Spleen (tissue), 7 donors: Measurements from ENCODE around the gene NRXN3.

ENCODE experiments used
- CTCF ChIP-seq, 11 experiments: fragments of 200-600 bp in 7 of 11; fragments of 450-650 bp in 4 of 11; sonication (generic) in 4 of 11; IDR thresholded peaks in 8 of 11; conservative IDR thresholded peaks in 3 of 11; 1 replicate in 7 of 11; 2 replicates in 4 of 11; pipeline versions ENCODE4 v1.4.0 to v1.8.0; 2016 to 2021; ENCODE audit warnings: antibody characterized with exemption in 11 of 11, inconsistent platforms in 4 of 11, mild to moderate bottlenecking in 1 of 11
- POLR2A ChIP-seq, 3 donors: fragments of 450-650 bp; IDR thresholded peaks; one replicate each; pipeline ENCODE4 v1.5.1; 2017; ENCODE audit warnings: antibody characterized with exemption in 3 of 3, mild to moderate bottlenecking in 1 of 3
- donor health status: DM: no; HTN: no; CAD: no; lungs with moderate emphysema.
- donor health status: DM: no; HTN: no; CAD: no.
- donor health status: DM: no; HTN: no; CAD: no.

- TF ChIP-seq CTCF (IDR thresholded peaks at IDR 0.05 in 8 of 11, conservative IDR thresholded peaks at IDR 0.05 in 3 of 11) = no peak
- TF ChIP-seq POLR2A (IDR thresholded peaks at IDR 0.05) = no peak
Observed at GRCh38 chr14:79837699-79838098, 1667.5 kb downstream of the NRXN3 start.
